ENCODE data around the gene BMPR1B. TPM values are rescaled to one million over a fixed set of nuclear protein-coding genes. Genes with fewer than 3 reads are reported as not detected.
A peak's percentile ranks its signal among the peaks of the same experiment; 100 is the strongest.

The BMPR1B gene
- total RNA-seq, 2 experiments from 2014 or later = not detected

DNA sequence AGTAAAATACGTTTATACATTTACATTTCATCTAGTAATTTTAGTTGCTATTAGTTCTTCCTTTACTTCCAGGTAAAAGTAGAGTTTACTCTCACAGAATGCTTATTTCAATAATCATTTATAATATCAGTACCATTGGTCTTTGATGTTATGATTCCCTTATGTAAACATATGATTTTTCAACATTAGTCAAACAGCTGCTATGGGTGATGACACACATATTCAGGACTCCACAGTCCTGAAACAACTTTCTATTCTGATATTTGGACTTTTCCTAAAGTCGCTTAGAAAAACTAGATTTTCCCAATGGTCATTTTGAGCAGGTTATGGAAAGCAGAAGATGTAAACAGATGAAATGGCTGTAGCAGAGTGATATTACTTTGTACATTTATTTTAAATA lies 421.2 kb downstream of the BMPR1B start:
- Mint-ChIP-seq H3K4me1 (ENCODE audit: low read depth) (no peaks in the 10 kb centered on the region), H3K9me3 (no peaks in the 10 kb centered on the region), H3K27me3 (no peaks in the 10 kb centered on the region), H3K36me3 (ENCODE audit: low read depth) (no peaks in the 10 kb centered on the region), H3K27ac (no peak overlapping the region), H3K4me3 (no peak overlapping the region)
- intact Hi-C loops (cut with micrococcal nuclease) = no loop called here
- POLR2A ChIA-PET = no interaction called here
- CTCF ChIA-PET = no interaction called here
- ATAC-seq (no peak), DNase-seq (no peak)
- TF ChIP-seq, protein P1, sequence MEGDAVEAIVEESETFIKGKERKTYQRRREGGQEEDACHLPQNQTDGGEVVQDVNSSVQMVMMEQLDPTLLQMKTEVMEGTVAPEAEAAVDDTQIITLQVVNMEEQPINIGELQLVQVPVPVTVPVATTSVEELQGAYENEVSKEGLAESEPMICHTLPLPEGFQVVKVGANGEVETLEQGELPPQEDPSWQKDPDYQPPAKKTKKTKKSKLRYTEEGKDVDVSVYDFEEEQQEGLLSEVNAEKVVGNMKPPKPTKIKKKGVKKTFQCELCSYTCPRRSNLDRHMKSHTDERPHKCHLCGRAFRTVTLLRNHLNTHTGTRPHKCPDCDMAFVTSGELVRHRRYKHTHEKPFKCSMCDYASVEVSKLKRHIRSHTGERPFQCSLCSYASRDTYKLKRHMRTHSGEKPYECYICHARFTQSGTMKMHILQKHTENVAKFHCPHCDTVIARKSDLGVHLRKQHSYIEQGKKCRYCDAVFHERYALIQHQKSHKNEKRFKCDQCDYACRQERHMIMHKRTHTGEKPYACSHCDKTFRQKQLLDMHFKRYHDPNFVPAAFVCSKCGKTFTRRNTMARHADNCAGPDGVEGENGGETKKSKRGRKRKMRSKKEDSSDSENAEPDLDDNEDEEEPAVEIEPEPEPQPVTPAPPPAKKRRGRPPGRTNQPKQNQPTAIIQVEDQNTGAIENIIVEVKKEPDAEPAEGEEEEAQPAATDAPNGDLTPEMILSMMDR (IDR thresholded peaks at IDR 0.05) = no peak

DNA sequence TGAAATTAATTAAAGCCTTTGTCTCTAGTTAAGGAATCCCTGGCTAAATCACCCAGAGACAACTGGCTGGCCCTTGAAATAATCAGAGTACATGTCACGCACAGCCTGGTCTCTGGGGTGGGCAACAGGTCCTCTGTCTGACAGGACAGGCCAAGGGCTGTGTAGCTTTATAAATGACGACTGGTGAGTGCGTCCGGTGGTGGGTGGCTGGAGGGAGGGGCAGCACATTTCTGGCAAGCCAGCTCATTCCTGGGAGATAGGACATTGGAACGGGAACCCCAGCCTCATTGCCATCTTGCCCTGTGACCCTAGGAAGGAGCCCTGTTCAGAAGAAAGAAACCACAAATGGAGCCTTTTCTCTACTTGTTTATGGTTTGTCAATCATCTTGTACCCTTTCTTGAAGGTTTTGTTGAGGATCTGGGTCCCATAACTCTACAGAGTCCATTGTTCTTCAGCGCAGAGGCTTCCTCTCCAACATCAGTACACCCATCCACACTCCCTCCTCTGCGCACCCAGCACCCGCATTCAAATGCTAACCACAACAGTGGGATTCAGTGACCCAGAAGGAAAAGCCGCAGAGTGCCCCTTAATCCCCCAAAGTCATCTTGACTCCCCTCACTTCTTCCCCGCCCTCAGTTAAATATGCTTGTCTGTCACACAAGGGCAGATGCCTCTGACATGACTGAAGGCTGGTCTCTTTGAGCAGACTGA lies 422.9 kb downstream of the BMPR1B start:
- TF ChIP-seq, protein P1 (IDR thresholded peaks at IDR 0.05) = no peak

DNA sequence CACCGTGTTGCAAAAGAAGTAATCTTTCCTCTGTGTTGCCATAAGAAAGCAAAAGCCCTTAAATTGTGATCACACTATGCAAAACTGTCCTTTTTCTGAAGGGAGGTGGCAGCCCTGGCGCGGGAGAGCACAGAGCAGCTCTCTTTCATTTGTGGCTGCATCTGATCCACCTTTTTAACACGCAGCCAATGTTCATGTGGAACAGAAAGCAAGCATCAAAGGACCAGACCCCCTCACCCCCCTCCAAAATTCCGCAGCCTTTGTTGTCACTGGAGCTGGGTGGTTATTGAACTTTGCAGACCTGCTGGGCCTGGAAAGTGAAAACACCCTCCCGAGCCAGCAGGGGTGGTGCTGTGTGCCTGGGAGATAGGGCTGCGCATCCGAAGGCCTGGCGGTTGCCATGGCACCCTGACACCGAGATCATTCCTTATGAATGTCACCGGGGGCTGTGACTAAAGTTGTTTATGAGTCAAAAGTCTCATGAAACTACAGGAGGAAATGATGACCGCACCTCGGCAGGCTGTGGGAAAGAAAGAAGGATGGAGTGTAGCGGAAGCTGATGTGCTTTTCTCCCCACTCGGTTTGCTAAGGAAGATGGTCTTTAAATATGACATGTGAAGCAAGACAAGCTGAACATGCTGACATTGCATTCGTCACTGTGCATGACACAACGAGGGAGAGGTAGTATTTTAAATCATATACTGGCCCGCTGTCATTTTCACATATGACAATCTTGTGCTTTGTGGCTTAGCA lies 423.7 kb downstream of the BMPR1B start:
- Mint-ChIP-seq H3K36me3 (ENCODE audit: low read depth) (no peaks in the 10 kb centered on the region), H3K27ac (no peak overlapping the region), H3K9me3 (no peaks in the 10 kb centered on the region)

More for the DNA sequence above, 422.9 kb downstream of the BMPR1B start:
- no peak for DNase-seq
- H3K4me1 Mint-ChIP-seq (ENCODE audit: low read depth) = no peaks in the 10 kb centered on the region
- no peaks in the 10 kb centered on the region for H3K27me3 Mint-ChIP-seq
- H3K4me3 Mint-ChIP-seq = no peak overlapping the region
- intact Hi-C loops (cut with micrococcal nuclease) = no loop called here
- no peaks in the 10 kb centered on the region for H3K9me3 Mint-ChIP-seq
- no peak for ATAC-seq
- no peak overlapping the region for H3K27ac Mint-ChIP-seq
- no peaks in the 10 kb centered on the region for H3K36me3 Mint-ChIP-seq (ENCODE audit: low read depth)
- CTCF ChIA-PET = no interaction called here
- POLR2A ChIA-PET = no interaction called here

DNA sequence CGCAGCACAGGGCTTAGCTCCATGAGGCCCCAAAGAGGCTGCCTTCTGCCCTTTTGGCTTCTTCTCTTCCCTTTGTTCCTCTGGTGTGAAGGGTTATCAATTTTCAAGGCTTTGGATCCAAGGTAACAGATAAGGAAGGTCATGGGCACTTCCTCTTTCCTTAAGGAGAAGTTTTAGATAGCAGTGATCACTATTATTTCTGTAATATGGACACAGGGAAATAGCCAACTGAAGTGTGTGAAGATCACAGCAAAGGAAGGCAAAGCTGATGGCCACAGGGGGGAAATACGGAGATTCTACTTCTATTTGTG lies 424.2 kb downstream of the BMPR1B start:
- no peak for DNase-seq
- Mint-ChIP-seq H3K27me3 (no peaks in the 10 kb centered on the region), H3K4me1 (ENCODE audit: low read depth) (no peaks in the 10 kb centered on the region), H3K4me3 (no peak overlapping the region), H3K27ac (no peak overlapping the region), H3K9me3 (no peaks in the 10 kb centered on the region), H3K36me3 (ENCODE audit: low read depth) (no peaks in the 10 kb centered on the region)
- ChIA-PET POLR2A (no interaction called here), CTCF (no interaction called here)
- intact Hi-C loops (cut with micrococcal nuclease) = no loop called here
- TF ChIP-seq, protein P1 (IDR thresholded peaks at IDR 0.05) = no peak
- ATAC-seq = no peak

More for the DNA sequence above, 423.7 kb downstream of the BMPR1B start:
- Mint-ChIP-seq H3K27me3 (no peaks in the 10 kb centered on the region), H3K4me1 (ENCODE audit: low read depth) (no peaks in the 10 kb centered on the region), H3K4me3 (no peak overlapping the region)
- ATAC-seq (peak; percentile 66), DNase-seq (peak; percentile 42)
- TF ChIP-seq, protein P1 (IDR thresholded peaks at IDR 0.05) = no peak
- intact Hi-C loops (cut with micrococcal nuclease) = no loop called here
- CTCF ChIA-PET = no interaction called here
- POLR2A ChIA-PET = no interaction called here

DNA sequence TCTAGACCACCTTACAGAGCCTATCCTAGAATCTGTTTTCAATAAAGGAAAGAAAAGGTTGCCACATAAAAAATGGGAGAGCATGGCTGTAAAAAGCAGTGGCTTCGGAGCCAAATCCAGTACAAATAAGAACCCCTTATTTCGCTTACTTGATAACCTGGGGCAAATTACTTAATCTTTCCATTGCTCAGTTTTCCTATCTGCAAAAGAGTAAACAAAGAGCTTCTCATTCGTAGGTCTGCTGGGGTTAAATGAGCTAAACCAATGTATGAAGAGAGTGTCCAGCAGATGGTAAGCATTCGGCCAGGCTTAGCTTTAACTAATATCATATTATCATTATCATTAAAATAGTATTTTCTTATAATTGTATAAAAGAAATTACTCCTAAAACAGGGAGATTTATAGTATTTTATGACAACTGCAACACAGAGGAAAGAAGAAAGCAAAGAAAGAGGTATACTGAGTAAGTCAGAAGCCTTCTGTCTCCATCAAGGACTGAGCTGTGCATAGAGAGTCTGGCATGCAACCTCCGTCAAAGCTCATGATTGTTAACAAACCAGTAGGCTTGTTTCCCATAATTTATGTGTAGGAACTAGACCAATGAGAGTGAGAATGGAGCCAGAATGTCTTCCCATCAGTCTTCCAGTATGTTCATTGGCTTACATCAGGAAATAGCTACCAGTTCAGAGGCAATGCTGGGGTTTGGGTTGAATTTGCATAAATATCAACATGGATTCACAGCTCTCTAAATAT lies 426.1 kb downstream of the BMPR1B start:
- Mint-ChIP-seq H3K27ac (no peak overlapping the region), H3K4me3 (no peak overlapping the region), H3K9me3 (no peaks in the 10 kb centered on the region), H3K36me3 (ENCODE audit: low read depth) (no peaks in the 10 kb centered on the region), H3K27me3 (no peaks in the 10 kb centered on the region), H3K4me1 (ENCODE audit: low read depth) (peaks cover 8% of the 10 kb centered on the region)
- intact Hi-C loops (cut with micrococcal nuclease) = no loop called here
- CTCF ChIA-PET = no interaction called here
- DNase-seq (no peak), ATAC-seq (no peak)
- TF ChIP-seq, protein P1 (IDR thresholded peaks at IDR 0.05) = no peak
- POLR2A ChIA-PET = no interaction called here
